Lower lobe of right lung (tissue), 2 donors: ENCODE measurements around the gene CDK6. TPM values are rescaled to one million over a fixed set of nuclear protein-coding genes. Genes with fewer than 3 reads are reported as not detected.

ENCODE experiments used
- ATAC-seq, 2 donors: fragments of 200-7000 bp; cut with Tn5 transposase; one replicate each; pipeline ENCODE4 v1.9.1; 2020 to 2022; ENCODE audit warnings: mild to moderate bottlenecking in 2 of 2, moderate library complexity in 2 of 2
- DNase-seq: peaks from one replicate; pipeline ENCODE4 v3.0.0-alpha.2; 2020
- H3K27ac ChIP-seq: fragments of 200-600 bp; one replicate; pipeline ENCODE4 v1.8.0; 2022
- H3K27me3 ChIP-seq: fragments of 200-600 bp; one replicate; pipeline ENCODE4 v1.8.0; 2022; ENCODE audit warnings: low read depth
- H3K36me3 ChIP-seq: fragments of 200-600 bp; one replicate; pipeline ENCODE4 v1.8.0; 2022; ENCODE audit warnings: mild to moderate bottlenecking
- H3K4me1 ChIP-seq: fragments of 200-600 bp; one replicate; pipeline ENCODE4 v1.8.0; 2022
- H3K4me3 ChIP-seq: fragments of 200-600 bp; one replicate; pipeline ENCODE4 v1.8.0; 2022; ENCODE audit warnings: mild to moderate bottlenecking
- H3K9me3 ChIP-seq: fragments of 200-600 bp; one replicate; pipeline ENCODE4 v1.8.0; 2022
- CTCF ChIP-seq: fragments of 200-600 bp; IDR thresholded peaks from one replicate; pipeline ENCODE4 v1.8.0; 2022; ENCODE audit warnings: antibody characterized with exemption, mild to moderate bottlenecking
- intact Hi-C: fragments of 100-400 bp; cut with DNase I; formaldehyde crosslinking; loops from one replicate; pipeline ENCODE4 v1.11.0; 2022
- total RNA-seq: library from RNA; stranded (reverse); fragmentation: NEBNext Ultra II Directional; extraction: Animal tissue kit (Norgen Biotek cat#: 25700); gene quantifications from one replicate; pipeline ENCODE4 v1.2.1, GENCODE V29; 2021
- donor health status: DM: no; HTN: yes; CAD: no; lungs with severe emphysema.

The CDK6 gene
- total RNA-seq, 1 donor from 2014 or later, result 21.7 TPM

DNA sequence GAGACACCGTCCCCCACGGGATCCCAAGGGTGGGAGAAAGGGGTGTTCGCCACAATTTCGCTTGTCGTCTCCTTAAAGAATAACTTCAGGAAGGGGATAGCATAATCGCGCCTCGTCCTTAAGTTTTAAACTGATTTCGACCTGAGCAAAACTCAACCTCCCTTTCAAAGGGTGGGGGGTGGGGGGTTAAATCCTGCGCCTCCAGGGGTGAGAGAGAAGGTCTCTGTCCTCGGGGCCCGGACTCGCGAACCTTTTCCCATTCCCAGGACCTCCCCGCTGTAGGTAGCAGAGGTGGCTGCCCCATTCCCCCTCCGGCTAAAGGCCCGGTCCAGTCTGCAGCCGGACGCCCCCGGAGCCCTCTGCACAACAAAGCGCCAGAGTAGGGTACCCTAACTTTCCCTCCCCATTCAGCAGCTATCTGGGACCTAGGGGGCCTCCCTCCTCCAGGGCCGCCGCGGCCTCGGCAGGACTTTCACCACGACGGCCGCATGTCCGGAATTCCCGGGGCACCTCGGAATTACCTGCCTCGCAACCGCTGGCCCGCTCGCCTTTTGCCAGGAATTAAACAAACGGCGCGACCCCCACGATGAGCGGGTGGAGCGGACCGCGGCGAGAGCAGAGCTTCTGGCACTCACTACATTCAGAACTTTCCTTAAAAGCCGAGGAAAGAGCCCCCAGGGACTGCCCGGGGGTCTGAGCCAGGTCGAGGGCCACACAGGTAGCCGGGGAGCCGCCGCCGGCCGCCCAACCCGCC is 1.7 kb downstream of the CDK6 start:
- peak overlapping the region; percentile 83 for H3K4me3 ChIP-seq
- H3K36me3 ChIP-seq, result no peaks in the 10 kb centered on the region
- H3K27ac ChIP-seq, result peak overlapping the region; percentile 84
- H3K9me3 ChIP-seq, result no peaks in the 10 kb centered on the region
- H3K27me3 ChIP-seq, result no peaks in the 10 kb centered on the region
- peak in 1 of 2 donors; percentile 0 for ATAC-seq
- no peak for TF ChIP-seq CTCF
- DNase-seq, result peak; percentile 61
- H3K4me1 ChIP-seq, result peaks cover 26% of the 10 kb centered on the region
- intact Hi-C loops, result loop anchor here (10.0 kb wide), 1 partner anchor 140 kb away; no protein-coding TSS in a partner anchor

DNA sequence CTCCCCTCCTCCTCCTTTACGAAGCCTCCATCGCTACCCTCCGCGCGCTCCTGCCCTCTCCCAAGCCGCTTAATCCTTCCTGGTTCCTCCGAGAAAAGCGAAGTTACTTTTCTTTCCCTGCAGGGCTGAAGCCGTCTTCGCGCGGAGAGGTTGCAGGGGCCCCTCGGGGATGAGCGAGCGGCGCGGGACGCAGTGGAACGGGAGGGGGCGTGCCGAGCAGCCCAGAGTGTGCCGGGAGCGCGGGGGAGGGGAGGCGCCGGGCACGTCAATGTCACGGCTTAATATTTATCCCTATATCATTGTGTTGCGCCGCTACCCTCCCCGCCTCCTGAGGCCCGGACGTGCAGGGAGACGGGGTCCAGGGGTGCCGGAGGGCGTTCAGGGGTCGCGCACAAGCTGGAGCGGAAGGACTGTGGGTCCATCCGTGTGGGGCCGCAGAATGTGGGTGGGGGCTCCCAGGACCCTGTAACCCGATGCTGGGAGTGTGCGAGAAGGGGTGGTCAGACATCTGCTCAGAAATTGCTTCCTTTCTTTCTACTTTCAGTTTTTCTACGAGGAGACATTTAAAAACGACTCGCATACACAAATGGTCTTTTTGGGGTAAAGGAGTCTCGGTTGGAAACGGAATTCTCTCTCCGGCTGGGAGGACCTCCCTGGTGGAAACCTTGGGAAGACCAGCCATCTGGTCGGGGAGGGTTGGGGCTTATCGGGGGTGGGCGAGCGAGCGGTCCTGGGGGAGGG is 2.4 kb downstream of the CDK6 start:
- no peaks in the 10 kb centered on the region for H3K36me3 ChIP-seq
- peak overlapping the region; percentile 84 for H3K27ac ChIP-seq
- H3K4me1 ChIP-seq, result peaks cover 27% of the 10 kb centered on the region
- peak; percentile 82 for DNase-seq
- H3K27me3 ChIP-seq, result no peaks in the 10 kb centered on the region
- peak overlapping the region; percentile 83 for H3K4me3 ChIP-seq
- ATAC-seq, result peak; percentile 79 to 82
- H3K9me3 ChIP-seq, result no peaks in the 10 kb centered on the region
- TF ChIP-seq CTCF, result peak; percentile 25
- intact Hi-C loops, result loop anchor here (10.0 kb wide), 1 partner anchor 139 kb away; no protein-coding TSS in a partner anchor

DNA sequence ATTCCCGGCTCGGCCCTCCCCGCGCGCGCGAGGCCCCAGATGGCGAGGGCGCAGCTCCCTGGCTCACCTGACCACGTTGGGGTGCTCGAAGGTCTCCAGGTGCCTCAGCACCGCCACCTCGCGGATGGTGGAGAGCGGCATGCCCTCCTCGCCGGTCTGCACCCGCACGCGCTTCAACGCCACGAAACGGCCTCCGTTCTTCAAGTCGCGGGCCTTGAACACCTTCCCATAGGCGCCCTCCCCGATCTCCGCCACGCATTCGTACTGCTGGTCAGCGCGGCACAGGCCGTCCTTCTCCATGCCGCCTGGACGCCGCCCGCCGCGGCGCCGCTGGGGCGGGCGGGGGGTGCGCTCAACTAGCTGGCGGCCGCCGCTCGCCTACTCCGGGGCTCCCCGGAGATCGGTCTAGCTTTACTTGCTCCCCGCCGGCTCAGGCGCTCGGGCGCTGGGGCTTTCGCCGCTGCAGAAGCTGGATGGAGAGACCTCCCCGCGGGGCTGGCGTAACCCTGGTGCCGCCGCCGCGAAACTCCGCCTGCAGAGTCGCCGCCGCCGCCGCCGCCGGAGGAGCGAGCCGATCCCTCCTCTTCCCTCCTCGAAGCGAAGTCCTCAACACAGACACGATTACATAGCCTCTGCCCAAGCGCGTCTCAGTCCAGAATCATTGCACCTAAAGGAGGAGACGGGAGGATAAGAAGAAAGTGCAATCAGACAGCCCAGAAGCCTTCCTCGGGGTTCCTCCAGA is 3.2 kb downstream of the CDK6 start:
- H3K27me3 ChIP-seq, result no peaks in the 10 kb centered on the region
- H3K27ac ChIP-seq, result peak overlapping the region; percentile 84
- peak overlapping the region; percentile 83 for H3K4me3 ChIP-seq
- ATAC-seq (peak; percentile 91 to 92), DNase-seq (peak; percentile 92)
- H3K36me3 ChIP-seq, result no peaks in the 10 kb centered on the region
- H3K4me1 ChIP-seq, result peaks cover 27% of the 10 kb centered on the region
- TF ChIP-seq CTCF, result peak; percentile 84
- H3K9me3 ChIP-seq, result no peaks in the 10 kb centered on the region
- intact Hi-C loops, result loop anchor here (10.0 kb wide), 1 partner anchor 138 kb away; no protein-coding TSS in a partner anchor

DNA sequence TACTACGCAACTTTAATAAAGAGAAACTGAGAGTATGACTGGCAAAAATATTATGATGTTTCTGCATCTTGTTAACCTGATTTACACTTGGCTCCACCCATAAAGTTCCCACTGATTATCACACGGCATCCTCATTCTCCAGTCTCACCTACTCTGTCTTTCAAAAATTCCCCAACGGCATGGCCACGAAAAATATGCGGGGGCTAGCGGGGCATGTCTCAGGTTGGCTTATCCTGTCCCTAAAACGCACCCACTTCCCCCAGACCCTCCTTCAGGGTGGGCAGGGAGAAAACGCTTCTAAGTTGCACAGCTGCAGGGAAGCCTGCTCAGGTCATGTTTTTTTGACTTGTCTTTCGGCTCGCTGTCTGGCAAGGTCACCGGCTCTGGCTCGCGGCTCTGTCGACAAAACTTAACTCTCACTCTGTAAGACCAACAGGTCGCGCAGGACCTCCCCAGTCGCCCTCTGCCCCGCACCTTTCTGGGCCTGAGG is 3.8 kb downstream of the CDK6 start:
- no peaks in the 10 kb centered on the region for H3K36me3 ChIP-seq
- H3K27me3 ChIP-seq, result no peaks in the 10 kb centered on the region
- H3K9me3 ChIP-seq, result no peaks in the 10 kb centered on the region
- peaks cover 27% of the 10 kb centered on the region for H3K4me1 ChIP-seq
- intact Hi-C loops, result loop anchor here (10.0 kb wide), 1 partner anchor 138 kb away; no protein-coding TSS in a partner anchor
- no peak for ATAC-seq
- H3K27ac ChIP-seq, result peak overlapping the region; percentile 84
- peak overlapping the region; percentile 83 for H3K4me3 ChIP-seq
- no peak for TF ChIP-seq CTCF
- DNase-seq, result no peak
